Measurements from ENCODE around the gene NMNAT2. TPM values are rescaled to one million over a fixed set of nuclear protein-coding genes. Genes with fewer than 3 reads are reported as not detected.

The NMNAT2 gene
- total and polyA plus RNA-seq, 8 donors = 0.42 to 4.9 (median 1.8) TPM

DNA sequence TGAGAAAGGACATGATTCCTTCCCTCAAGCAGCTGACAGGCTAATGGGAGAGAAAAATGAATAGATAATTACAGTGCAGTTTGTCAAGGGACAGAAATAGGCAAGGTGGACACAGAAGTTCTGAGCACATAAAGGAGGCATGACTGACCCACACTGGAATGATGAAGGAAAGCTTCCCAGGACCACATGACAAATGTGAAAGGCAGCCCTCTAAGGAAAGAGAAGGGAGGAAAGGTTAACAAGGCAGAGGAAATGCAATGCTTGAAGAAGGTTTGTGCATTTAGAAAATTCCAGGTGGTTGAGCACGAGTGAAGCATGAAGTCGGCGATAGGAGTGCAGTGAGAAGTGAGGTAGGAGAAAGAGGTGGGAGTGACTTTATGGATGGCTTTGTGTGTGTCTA is 194.7 kb downstream of the NMNAT2 start:
- DNase-seq (no peak), FAIRE-seq (no peak), ATAC-seq (no peak)
- WGBS, 2 donors = 67 to 71% methylated on average over 3 of the region's 3 CpGs
- no peak overlapping the region for H3K4me3 ChIP-seq
- TF ChIP-seq, protein P1, sequence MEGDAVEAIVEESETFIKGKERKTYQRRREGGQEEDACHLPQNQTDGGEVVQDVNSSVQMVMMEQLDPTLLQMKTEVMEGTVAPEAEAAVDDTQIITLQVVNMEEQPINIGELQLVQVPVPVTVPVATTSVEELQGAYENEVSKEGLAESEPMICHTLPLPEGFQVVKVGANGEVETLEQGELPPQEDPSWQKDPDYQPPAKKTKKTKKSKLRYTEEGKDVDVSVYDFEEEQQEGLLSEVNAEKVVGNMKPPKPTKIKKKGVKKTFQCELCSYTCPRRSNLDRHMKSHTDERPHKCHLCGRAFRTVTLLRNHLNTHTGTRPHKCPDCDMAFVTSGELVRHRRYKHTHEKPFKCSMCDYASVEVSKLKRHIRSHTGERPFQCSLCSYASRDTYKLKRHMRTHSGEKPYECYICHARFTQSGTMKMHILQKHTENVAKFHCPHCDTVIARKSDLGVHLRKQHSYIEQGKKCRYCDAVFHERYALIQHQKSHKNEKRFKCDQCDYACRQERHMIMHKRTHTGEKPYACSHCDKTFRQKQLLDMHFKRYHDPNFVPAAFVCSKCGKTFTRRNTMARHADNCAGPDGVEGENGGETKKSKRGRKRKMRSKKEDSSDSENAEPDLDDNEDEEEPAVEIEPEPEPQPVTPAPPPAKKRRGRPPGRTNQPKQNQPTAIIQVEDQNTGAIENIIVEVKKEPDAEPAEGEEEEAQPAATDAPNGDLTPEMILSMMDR (IDR thresholded peaks at IDR 0.05) = no peak
- no peak overlapping the region for H3K27ac ChIP-seq
- intact Hi-C loops (cut with DNase I) = loop anchor here in 2 of 3 donors (10.0 kb wide), 2 partner anchors 259 to 269 kb away; partner anchors contain the start of gene SHCBP1L (in 1 of the 2)
- no peaks in the 10 kb centered on the region for H3K9me3 ChIP-seq
- H3K27me3 ChIP-seq = no peaks in the 10 kb centered on the region
- H3K36me3 ChIP-seq = no peaks in the 10 kb centered on the region
- H3K4me1 ChIP-seq = no peaks in the 10 kb centered on the region

DNA sequence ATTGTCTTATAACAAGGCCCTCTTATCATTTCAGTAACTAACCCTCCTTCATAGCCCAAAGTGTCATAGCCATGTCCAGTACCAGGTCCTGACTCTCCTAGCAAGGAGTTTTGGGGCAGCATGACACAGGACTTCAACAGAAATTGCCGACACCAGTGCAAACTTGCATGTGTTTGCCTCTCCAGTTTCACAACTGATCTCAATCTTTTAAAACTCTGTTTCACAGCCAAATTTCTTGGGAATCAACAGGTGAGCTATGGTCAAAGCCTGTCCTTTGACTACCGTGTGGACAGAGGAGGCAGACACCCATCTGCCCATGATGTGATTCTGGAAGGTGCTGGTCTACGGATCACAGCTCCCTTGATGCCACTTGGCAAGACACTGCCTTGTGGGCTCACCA is 195.3 kb downstream of the NMNAT2 start:
- no peak overlapping the region for H3K27ac ChIP-seq
- ATAC-seq = peak in 1 of 4 donors; percentile 59
- no peaks in the 10 kb centered on the region for H3K36me3 ChIP-seq
- H3K4me3 ChIP-seq = no peak overlapping the region
- FAIRE-seq = no peak
- 47 to 49% methylated on average over 3 of the region's 3 CpGs for WGBS, 2 donors
- H3K27me3 ChIP-seq = no peaks in the 10 kb centered on the region
- intact Hi-C loops (cut with DNase I) = loop anchor here in 2 of 3 donors (10.0 kb wide), 2 partner anchors 258 to 268 kb away; partner anchors contain the start of gene SHCBP1L (in 1 of the 2)
- no peaks in the 10 kb centered on the region for H3K4me1 ChIP-seq
- no peaks in the 10 kb centered on the region for H3K9me3 ChIP-seq
- TF ChIP-seq, protein P1 (IDR thresholded peaks at IDR 0.05) = no peak
- no peak for DNase-seq

DNA sequence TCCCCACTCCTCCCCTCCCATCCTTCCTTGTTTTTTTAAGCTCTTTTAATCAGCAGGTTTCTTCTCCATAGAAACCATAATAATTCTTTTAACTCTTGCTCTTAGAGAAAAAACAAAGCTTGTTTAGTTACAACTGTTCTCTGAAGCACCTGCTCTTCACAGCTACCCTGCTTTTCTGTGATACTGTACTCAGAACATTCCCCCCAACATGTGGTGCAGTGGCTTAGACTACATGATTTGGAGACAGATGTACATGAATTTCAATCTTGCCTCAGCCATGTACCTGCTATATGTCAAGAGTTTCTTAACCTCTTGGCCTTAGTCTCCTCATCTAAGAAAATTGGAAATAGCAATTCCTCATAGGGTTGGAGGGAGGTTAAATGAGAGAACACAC is 198.6 kb downstream of the NMNAT2 start:
- no peaks in the 10 kb centered on the region for H3K4me1 ChIP-seq
- no peaks in the 10 kb centered on the region for H3K36me3 ChIP-seq
- TF ChIP-seq, protein P1 (IDR thresholded peaks at IDR 0.05) = no peak
- no peak for FAIRE-seq
- no peaks in the 10 kb centered on the region for H3K9me3 ChIP-seq
- no peak for ATAC-seq
- no peaks in the 10 kb centered on the region for H3K27me3 ChIP-seq
- no peak overlapping the region for H3K27ac ChIP-seq
- no peak overlapping the region for H3K4me3 ChIP-seq
- DNase-seq = no peak
- intact Hi-C loops (cut with DNase I) = loop anchor here in 2 of 3 donors (10.0 kb wide), 2 partner anchors 255 to 265 kb away; partner anchors contain the start of gene SHCBP1L (in 1 of the 2)

DNA sequence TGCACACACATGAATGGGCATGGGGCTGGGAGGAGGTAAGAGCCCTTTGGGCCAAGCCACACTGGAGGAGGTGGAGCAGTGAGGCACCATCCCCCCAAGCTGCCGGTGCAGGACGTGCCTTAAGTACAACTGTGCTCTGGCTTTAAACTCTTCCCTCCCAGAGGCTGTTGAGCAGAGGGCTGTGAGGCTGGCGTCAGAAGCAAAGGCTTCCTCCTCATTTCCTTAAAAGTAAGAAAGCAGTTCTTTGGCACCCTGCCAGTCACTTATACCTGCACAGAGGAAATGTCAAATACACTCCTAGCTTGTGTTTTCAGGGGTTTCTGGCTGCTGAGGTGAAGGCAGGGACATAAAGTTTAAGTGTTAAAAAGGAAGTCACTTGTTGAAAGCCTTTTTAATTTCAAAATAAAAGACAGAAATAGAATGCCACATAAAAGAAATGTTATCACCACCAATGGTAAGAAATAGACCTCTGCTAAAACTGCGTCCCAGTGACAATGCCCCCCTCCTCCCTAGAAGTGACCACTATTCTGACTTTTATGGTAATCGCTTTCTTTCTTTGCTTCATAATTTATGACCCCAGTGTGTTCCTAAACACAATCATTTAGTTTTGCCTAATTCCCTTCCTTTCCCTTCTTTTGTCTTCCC is 199.1 kb downstream of the NMNAT2 start:
- H3K27ac ChIP-seq = no peak overlapping the region

More for the DNA sequence above, 199.1 kb downstream of the NMNAT2 start:
- H3K9me3 ChIP-seq = no peaks in the 10 kb centered on the region
- intact Hi-C loops (cut with DNase I) = no loop called here
- TF ChIP-seq, protein P1 (IDR thresholded peaks at IDR 0.05) = no peak
- ATAC-seq (peak in 1 of 4 donors; percentile 18), DNase-seq (no peak), FAIRE-seq (no peak)
- no peaks in the 10 kb centered on the region for H3K4me1 ChIP-seq
- H3K36me3 ChIP-seq = no peaks in the 10 kb centered on the region
- WGBS, 2 donors = 66 to 74% methylated on average over 5 of the region's 5 CpGs
- H3K27me3 ChIP-seq = no peaks in the 10 kb centered on the region
- no peak overlapping the region for H3K4me3 ChIP-seq

All from pancreas (tissue), 10 donors.